CD4-positive, alpha-beta T cell treated with Interleukin-12 subunit alpha and Interleukin-12 subunit beta, for 1 hour (primary cell): Measurements from ENCODE around the gene NMRK1.

ENCODE experiments used
- DNase-seq: peaks from one replicate; pipeline ENCODE4 v3.0.0-alpha.2; 2020

Gene NMRK1

GRCh38 chr9:75087824-75088645 is at the start of gene NMRK1, which contains the start of gene OSTF1:
Gene NMRK1, minus strand, starts transcription at chr9:75088155. Its CDS starts 5,040 bp downstream, at chr9:75083115.
Gene OSTF1, plus strand, starts transcription at chr9:75088514. Its CDS starts 179 bp downstream, at chr9:75088693.
- DNase-seq: peak; percentile 95

- DNase-seq: no peak
Observed at GRCh38 chr9:75134495-75134894, 46.5 kb upstream of the NMRK1 start.

DNA sequence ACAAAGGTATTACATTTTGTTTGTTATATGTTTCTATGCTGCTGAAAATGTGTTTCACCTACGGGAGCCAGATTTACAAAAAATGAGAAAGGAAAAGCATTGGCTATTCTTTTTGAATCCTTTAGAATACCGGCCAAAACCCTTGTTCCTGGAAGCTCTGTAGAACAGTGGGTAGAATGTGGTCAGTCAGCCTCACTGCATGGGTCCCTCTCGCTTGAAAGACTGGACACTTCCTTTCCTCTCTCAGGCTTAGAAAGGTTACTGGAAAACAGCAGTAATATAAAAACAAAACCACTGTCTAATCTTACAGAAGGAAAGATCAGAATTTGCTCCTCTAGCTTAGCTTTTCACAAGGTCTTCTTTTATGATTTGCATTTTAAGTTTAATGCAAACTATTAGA is 45.4 kb upstream of the NMRK1 start:
- no peak for DNase-seq

- DNase-seq: no peak
Observed at GRCh38 chr9:75132244-75132643, 44.3 kb upstream of the NMRK1 start.

GRCh38 chr9:75131700-75132099 is 43.7 kb upstream of the NMRK1 start:
- DNase-seq: no peak

DNA sequence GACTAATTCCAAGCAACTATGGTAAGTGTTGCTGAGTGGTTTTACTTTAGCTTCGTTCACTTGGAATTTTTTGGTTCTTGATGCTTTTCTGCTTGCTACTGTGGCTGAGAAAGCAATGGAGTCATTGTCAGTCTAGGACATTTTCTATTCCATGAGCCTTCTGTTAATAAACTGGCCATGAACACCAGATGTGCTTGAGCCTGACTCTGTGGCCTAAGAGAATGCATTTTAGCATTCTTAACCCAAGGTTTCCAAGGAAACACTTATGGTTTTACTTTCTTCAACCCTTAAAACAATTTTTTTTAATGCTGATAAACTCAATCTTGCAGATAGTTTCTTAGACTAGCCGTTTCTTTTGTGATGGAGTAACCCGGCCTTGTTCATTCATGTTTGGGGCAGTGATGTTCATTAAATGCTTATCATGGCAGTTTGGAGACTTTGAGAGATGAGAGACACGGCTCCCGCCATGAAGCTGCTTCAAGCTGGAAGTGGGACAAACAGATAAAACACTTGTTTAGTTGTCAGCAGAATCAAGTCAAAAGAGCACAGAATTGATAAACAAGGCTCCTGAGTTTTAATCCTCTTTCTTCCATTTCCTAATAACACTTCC is 42.8 kb upstream of the NMRK1 start:
- no peak for DNase-seq

GRCh38 chr9:75130172-75130571 is 42.2 kb upstream of the NMRK1 start:
- no peak for DNase-seq

- no peak for DNase-seq
Observed at GRCh38 chr9:75128535-75128934, 40.6 kb upstream of the NMRK1 start.

DNA sequence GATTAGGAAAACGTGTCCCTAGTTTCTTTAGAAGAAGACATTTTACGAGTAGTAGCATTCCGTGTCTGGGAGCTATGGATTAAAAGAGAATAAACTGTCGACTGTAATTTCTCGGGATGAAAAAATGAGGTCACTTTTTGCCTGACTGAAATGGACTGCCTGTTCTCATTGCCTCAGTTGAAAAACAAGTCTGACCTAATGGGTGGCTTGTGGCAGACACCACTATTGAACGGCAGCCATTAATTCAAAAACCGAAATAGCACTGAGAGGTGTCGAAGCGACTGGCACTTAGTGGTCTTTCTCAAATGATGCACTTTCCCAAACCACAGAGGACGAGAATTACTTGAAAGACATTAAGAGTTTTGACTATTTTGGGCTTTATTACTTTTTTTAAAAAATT is 35.7 kb upstream of the NMRK1 start:
- DNase-seq: no peak

- no peak for DNase-seq
Observed at GRCh38 chr9:75121914-75122558, 34.1 kb upstream of the NMRK1 start.

- no peak for DNase-seq
Observed at GRCh38 chr9:75120686-75121085, 32.7 kb upstream of the NMRK1 start.

DNA sequence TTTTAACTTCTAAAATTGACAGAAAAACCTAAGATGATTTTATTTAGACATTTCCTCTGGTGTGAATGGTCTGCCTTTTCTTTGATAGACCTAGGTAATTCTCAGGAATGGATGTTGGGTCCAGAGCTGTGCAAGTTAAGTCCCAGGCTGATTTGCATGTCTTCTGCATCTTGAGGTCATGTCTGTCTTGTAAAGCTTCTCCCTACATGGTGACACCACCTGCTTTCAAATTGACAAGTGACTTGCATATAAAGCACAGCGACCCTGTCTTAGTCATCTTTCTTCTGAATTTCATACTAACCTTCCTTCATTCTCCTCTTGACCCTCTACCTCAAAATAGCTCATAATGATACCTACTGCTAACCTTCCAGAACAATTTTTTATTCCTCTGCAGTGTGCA is 29.6 kb upstream of the NMRK1 start:
- DNase-seq: no peak

DNA sequence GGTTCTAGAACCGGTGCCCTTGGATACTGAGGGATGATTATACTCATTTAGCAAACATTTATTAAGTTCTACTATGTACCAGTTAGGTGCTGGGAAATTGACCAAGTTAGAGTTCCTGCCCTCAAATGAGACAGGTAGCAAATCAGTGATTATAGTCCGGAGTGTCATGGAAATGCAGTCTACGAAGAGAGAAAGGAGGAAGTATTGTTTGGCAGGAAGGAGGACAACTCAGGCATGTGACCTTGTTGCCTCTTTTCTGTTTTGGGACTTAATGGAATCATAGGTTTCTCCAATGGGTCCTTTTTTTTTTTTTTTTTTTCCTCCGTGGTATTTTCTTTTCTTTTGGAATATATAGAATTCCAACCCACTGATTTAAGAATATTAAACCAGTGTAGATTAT is 28.4 kb upstream of the NMRK1 start:
- DNase-seq: no peak

- DNase-seq: no peak
Observed at GRCh38 chr9:75112789-75113188, 24.8 kb upstream of the NMRK1 start.

DNA sequence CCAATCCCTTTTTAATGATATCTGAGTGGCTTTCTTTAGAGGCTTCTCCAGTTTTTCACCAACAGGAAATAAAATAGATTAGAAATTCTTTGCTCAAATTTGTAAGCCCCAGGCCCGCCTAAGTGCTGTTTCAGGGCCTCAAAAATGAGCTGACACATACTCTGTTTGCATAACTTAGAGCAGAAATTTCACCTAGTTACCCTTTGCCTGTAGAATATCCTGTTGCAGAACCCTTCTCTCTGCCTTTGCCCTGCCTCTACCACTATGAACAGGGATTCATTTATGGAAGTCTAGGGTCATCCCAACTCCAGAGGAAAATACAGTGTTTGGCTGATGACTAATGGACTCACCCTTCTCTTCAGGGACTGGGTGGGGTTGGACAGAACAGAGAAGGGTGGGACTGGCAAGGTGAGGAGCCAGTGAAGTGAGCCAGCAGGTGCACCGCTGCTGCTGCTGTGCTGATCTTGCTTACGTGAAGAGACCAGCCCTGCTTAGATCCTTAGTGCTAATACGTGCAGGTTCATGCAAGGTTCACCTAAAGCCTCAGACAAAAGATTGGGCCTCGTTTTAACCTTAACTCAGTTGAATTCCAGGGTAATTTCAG is 23.2 kb upstream of the NMRK1 start:
- no peak for DNase-seq

DNA sequence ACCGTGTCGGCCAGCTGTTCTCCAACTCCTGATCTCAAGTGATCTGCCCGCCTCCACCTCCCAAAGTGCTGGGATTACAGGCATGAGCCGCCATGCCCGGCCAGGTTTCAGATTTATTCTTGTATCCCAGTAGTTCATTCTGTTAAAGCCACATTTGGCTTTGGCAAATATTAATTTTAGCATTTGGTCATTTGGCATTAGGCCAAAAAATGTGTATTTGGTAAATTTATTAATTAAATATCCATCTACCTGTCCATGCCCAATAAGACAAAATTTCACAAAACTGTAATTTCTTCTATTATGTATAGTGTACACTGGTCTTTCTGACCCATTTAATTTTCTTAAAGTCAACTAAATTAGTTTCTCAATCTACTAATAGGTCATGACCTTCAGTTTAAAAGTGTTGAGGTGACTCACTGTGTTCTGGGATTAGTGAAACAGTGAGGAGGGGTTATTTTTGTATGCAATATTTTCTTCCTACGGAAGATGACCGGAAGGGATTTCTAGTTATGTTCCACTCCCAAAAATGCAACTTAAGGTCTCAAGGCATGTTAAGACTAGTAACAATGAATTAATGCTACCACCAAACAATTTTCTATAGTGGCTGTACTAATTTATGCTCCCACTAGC is 21.4 kb upstream of the NMRK1 start:
- DNase-seq: no peak

DNA sequence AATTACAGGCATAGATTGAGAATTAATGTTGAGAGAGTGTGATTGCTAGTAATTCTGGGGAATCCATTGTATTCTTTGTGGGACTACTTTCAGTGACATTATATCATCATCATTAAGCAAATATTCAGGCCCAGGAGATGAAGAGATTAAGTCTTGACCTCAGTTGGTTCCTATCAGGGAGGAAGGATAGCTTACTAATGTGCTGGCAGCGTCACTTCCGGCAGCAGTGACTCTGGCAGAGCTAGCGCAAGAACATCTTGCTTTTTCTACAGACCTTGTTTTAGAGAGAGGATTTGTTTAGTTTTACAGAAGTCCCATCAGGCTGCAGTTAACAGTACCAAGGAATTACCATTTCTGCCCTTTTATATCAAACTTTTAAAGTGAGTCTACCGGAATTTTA is 20.6 kb upstream of the NMRK1 start:
- peak; percentile 42 for DNase-seq

DNA sequence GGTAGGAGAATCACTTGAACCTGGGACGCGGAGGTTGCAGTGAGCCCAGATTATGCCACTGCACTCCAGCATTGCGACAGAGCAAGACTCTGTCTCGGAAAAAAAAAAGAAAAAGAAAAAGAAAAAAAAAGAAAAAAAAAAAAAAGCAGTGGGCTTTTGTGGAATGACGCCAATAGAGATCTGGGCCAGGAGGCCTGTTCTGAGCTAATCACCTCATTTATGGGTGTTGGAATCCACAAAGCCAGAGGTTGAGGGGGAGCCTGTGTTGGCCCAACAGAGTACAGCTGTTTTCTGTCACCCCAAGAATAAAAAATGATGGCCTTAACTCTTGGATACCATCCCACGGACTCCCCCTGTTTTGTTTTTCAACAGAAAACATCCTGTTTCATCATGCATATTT is 18.9 kb upstream of the NMRK1 start:
- DNase-seq: no peak

DNA sequence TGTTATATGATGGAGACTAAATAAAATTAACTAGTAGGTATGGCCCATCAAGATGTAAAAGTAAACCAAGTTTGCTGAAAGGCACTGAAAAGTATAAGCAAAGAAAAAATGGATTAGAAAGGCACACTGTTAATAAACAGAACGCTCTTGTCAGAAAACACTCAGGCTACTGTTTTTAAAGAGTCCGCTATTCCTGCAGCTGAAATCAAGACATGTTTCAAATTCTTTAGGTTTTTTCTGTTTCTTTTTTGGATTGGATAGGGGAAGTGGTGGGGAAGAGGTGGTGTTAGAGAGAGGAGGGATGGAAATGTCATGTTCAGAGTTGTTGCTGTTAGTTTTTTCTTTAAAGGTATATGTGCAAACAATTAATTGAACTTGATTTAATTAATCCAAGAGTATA is 17.9 kb upstream of the NMRK1 start:
- no peak for DNase-seq

DNA sequence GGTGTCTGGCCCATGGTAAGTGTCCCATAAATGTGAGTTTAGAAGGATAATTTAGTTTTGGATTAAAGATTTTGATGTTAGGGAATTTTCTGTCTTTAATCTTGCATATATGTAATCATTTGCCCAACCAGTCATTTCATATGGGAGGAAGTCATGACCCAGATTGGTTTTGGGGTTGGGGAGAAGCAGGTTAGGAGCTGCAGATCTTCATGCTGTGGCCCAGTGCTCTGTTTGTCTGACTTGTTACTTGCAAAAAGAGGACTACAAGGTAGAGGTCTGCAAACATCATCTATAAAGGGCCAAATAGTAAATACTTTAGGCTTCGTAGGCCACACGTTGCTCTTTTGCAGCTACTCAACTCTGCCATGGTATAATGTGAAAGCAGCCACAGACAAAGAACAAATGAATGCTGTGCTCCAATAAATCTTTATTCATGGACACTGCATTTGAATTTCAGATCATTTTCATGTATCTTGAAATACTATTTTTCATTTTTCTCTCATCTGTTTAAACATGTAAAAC is 17.1 kb upstream of the NMRK1 start:
- no peak for DNase-seq

GRCh38 chr9:75104607-75105006 is 16.7 kb upstream of the NMRK1 start:
- DNase-seq: no peak

- no peak for DNase-seq
Observed at GRCh38 chr9:75102177-75102790, 14.3 kb upstream of the NMRK1 start.
